NCI-H460 (cell line): ENCODE results near the gene TBC1D9. TPM values are rescaled to one million over a fixed set of nuclear protein-coding genes. Genes with fewer than 3 reads are reported as not detected.
"Not testable (repeated sequence)": the region's sequence is repeated elsewhere in the genome, so short reads cannot be mapped to it uniquely, and the experiment has no call there.

Experiments
- DNase-seq: peaks from one replicate; pipeline ENCODE4 v3.0.0-alpha.2; 2016; ENCODE audit warnings: low read depth; ENCODE audit errors: extremely low read depth
- polyA plus RNA-seq: library from polyadenylated mRNA; depleted of rRNA; stranded (reverse); fragments of >200 nt; gene quantifications from 2 replicates; pipeline ENCODE4 v1.2.3, GENCODE V29; 2014; cell fraction: nucleus; rRNA removed
- total RNA-seq: library from RNA; depleted of rRNA; stranded (reverse); fragments of >200 nt; shearing (Covaris generic); gene quantifications from 2 replicates; pipeline ENCODE4 v1.2.3, GENCODE V29; 2014; rRNA removed

The TBC1D9 gene
- total RNA-seq = 7.0 and 7.5 TPM in 2 replicates
- polyA plus RNA-seq = 4.3 and 5.5 TPM in 2 replicates

- no peak for DNase-seq
Measured at GRCh38 chr4:140756319-140757231, at the start of gene TBC1D9. Gene TBC1D9 (minus strand): TSS chr4:140756385. CDS start chr4:140756045, 340 bp downstream.

DNA sequence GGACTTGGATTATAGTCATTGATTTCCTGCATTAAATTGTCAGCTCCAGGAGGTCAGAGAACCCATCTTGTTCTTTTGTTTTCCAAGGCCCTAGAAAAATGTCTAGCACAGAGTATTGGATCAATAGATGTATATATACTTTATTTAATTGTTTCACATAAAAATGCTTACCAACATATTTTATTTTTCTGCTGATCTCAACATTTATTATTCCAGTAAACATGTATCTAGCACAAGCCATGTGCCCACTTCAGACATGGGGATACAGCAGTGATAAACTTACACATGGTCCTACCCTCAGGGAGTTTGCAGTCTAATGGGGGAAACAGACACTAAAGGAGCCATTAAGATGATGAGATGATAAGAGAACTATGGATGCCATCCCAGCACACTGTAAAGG lies 49.1 kb upstream of the TBC1D9 start:
- no peak for DNase-seq

DNA sequence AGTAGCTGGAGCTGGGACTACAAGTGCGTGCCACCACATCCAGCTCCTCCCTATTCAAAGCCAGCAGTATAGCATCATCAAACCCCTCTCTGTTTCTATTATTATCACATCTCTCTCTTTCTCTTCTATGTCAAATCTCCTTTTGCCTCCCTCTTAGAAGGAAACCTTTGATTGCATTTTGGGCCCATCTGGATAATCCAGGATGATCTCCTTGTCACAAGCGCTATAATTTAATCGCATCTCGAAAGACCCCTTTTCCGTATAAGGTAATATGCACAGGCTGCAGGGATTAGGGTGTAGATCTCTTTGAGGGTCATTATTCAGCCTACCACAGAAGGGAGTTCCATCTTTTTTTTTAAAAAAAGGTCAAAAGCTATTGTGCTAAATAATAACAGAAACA lies 46.4 kb upstream of the TBC1D9 start:
- DNase-seq = no peak

GRCh38 chr4:140800666-140801065 lies 44.5 kb upstream of the TBC1D9 start:
- no peak for DNase-seq

GRCh38 chr4:140799686-140800225 lies 43.6 kb upstream of the TBC1D9 start:
- DNase-seq = no peak

DNA sequence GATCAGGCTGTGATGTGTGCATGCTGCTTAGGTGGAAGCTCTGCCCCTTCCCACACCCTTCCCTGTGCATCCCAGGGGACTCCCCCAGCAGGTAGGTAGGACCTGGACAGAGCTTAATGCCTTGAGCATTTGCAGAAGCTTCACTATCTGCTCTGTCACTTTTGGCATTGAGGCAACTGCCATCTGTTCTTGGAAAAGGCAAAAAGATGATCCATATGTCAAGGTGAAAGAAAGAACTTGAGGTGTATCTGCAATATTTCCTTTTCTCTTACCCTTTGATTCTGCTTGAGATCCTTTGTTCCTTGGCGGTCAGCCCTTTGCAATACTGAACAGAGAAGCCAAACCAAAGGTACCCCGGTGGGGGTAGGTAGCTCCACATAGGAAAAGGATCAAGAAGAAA lies 37.1 kb upstream of the TBC1D9 start:
- no peak for DNase-seq

- DNase-seq = no peak
Measured at GRCh38 chr4:140790765-140791164, 34.6 kb upstream of the TBC1D9 start.

DNA sequence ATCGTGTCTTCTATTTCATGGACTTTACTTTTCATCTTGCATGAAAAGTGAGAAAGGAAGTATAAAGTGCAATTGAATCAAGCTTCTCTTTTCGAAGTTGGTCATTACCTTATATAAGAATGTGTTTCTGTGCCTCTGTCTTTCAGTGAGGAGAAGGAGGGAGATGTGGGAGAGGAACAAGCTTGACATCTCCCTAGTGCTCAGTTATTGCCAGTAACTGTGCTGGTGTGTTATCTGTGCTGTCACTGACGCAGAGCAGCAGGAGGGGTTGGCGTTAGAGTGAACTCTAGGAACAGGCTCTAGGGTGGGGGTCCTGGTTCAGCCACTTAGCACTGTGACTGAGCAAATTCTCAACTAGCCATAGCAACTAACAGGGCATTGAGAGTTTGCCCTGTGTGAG lies 34.0 kb upstream of the TBC1D9 start:
- no peak for DNase-seq

GRCh38 chr4:140789759-140790158 lies 33.6 kb upstream of the TBC1D9 start:
- DNase-seq = no peak

DNA sequence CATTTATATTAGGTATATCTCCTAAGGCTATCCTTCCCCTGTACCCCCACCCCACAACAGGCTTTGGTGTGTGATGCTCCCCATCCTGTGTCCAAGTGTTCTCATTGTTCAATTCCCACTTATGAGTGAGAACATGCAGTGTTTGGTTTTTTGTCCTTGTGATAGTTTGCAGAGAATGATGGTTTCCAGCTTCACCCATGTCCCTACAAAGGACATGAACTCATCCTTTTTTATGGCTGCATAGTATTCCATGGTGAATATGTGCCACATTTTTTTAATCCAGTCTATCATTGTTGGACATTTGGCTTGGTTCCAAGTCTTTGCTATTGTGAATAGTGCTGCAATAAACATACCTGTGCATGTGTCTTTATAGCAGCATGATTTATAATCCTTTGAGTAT lies 26.6 kb upstream of the TBC1D9 start:
- DNase-seq = not testable (repeated sequence)

GRCh38 chr4:140781596-140781995 lies 25.4 kb upstream of the TBC1D9 start:
- DNase-seq = no peak

DNA sequence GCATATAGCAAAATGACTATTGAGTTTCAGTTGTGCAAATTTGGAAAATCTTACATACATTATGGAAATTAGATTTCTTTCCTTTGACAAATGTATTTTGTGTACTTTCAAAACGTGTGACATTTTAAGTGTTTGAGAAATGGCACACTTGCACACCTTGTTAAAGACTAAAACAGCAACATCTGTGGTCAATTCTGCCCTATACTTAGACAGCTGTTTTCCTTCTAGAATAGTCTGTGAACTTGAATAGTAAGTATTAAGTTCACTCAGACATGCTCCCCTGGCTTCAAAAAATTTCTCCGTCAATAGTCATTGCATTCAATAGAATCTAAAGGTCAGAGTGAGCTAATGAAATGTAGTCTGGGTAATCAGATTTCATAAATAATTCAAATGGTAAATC lies 21.7 kb upstream of the TBC1D9 start:
- DNase-seq = no peak

- DNase-seq = no peak
Measured at GRCh38 chr4:140777386-140777785, 21.2 kb upstream of the TBC1D9 start.

GRCh38 chr4:140776556-140776955 lies 20.4 kb upstream of the TBC1D9 start:
- DNase-seq = no peak

- DNase-seq = no peak
Measured at GRCh38 chr4:140774956-140775355, 18.8 kb upstream of the TBC1D9 start.

GRCh38 chr4:140774510-140774909 lies 18.3 kb upstream of the TBC1D9 start:
- DNase-seq = no peak

GRCh38 chr4:140769209-140769608 lies 13.0 kb upstream of the TBC1D9 start:
- no peak for DNase-seq

DNA sequence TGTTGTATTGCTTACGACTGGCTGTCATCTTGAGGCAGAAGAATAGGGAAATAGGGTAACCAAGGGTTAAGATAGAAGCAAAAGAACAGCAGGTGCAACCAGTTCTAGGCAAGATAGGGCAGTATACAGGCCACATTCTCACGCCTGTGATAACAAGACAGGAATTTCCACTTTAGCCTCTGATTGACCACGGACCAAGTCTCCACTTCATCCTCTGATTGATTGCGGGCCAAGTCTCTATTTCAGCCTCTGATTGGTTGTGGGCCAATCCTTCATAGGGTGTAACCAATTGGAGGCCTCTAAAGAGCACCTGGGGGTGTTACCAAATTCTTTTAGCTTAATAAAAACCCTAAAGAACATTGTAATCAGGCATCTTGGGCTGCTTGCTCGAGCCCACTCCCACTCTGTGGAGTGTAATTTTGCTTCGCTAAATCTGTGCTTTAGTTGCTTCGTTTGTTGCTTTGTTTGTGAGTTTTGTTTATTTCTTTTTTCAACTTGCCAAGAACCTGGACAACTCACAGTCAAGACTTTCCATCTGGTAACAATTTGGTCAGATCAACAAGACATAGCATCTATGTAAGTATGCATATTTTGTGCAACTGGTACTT lies 8.7 kb upstream of the TBC1D9 start:
- DNase-seq = no peak

DNA sequence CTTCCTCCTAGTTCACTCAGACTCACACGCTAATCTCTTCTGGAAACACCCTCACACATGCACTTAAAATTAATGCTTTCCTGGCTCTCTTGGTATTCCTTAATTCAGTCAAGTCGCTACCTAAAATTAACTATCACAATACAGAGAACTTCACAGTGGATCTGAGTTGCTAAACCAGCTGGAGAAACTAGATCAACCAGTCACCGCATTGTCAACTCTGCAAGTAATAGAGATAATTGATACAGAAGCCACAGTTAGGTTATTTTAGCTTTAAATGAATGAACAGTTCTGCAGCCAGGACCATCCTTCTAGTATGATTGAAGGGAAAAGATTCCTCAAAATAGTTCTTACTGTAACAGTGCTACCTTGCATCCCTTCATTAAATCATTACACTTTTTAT lies 6.0 kb upstream of the TBC1D9 start:
- no peak for DNase-seq

DNA sequence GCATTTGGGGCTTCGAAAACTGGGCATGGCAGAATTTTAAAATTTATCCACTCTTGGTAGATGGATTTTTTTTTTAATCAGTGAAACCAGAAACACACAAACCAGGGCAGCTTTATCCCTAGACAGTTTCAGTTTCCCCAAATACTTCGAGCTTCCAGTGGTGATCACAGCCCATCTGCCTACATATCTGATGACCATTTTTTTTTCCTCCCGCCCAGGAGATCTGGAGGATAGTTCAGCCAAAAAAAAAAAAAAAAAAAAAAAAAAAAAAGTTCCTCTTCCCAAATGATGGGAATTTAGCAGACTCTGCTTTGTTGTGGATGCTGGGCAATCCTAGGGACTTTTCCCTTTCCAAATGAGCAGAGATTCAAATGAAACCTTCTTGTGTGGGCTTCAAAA lies 1.0 kb upstream of the TBC1D9 start:
- no peak for DNase-seq

GRCh38 chr4:140755774-140756318 lies 339 bp downstream of the TBC1D9 start:
- DNase-seq = no peak
